H1 (cell line): ENCODE measurements around the gene LRRC39. TPM values are rescaled to one million over a fixed set of nuclear protein-coding genes. Genes with fewer than 3 reads are reported as not detected.

Source experiments
- EP300 ChIP-seq, 2 experiments: IDR thresholded peaks; 1 replicate in 1 of 2; 2 replicates in 1 of 2; pipeline ENCODE4 v1.6.1; 2011 to 2012; ENCODE audit warnings: low read depth in 2 of 2, low read length in 2 of 2, mild to moderate bottlenecking in 2 of 2, borderline replicate concordance in 1 of 2, inconsistent platforms in 1 of 2, moderate library complexity in 1 of 2
- FOSL1 ChIP-seq: IDR thresholded peaks from 2 replicates; pipeline ENCODE4 v1.6.1; 2011; ENCODE audit warnings: mild to moderate bottlenecking, low read depth, low read length, moderate library complexity; ENCODE audit not compliant: insufficient read depth
- GTF2F1 ChIP-seq: IDR thresholded peaks from 2 replicates; pipeline ENCODE4 v1.6.1; 2012; ENCODE audit warnings: low read depth, low read length, improper control_type of control experiment, borderline replicate concordance
- HDAC2 ChIP-seq, 2 experiments: fragments of 300-600 bp in 1 of 2; sonication (generic) in 1 of 2; IDR thresholded peaks; 2 replicates each; pipeline ENCODE4 v1.6.1; 2011 to 2012; ENCODE audit warnings: low read depth in 2 of 2, low read length in 2 of 2, mild to moderate bottlenecking in 2 of 2, moderate library complexity in 2 of 2, borderline replicate concordance in 1 of 2, inconsistent platforms in 1 of 2
- KDM1A ChIP-seq: fragments of 200-600, 300-600 bp; sonication (generic); IDR thresholded peaks from 2 replicates; pipeline ENCODE4 v1.7.1; 2016; ENCODE audit warnings: mild to moderate bottlenecking, low read length, borderline replicate concordance
- SAP30 ChIP-seq: fragments of 300-600 bp; sonication (generic); IDR thresholded peaks from 2 replicates; pipeline ENCODE4 v1.7.1; 2012; ENCODE audit warnings: low read length, moderate library complexity, mild to moderate bottlenecking, inconsistent platforms; ENCODE audit not compliant: insufficient read depth, insufficient replicate concordance
- TCF12 ChIP-seq: IDR thresholded peaks from 2 replicates; pipeline ENCODE4 v1.6.1; 2011; ENCODE audit warnings: low read depth, mild to moderate bottlenecking, low read length
- polyA plus RNA-seq, 7 experiments: library from polyadenylated mRNA; depleted of rRNA in 3 of 7; stranded (reverse) in 5 of 7; unstranded in 2 of 7; fragments of >200 nt in 5 of 7; fragments of 200-250 nt in 2 of 7; gene quantifications; 1 replicate in 5 of 7; 2 replicates in 1 of 7; 4 replicates in 1 of 7; pipeline versions ENCODE4 v1.2.1 to v1.2.3, GENCODE V29; 2011 to 2013; ENCODE audit warnings: missing spikeins in 2 of 7, mixed read lengths in 2 of 7
- total RNA-seq: library from RNA; stranded (reverse); fragmentation: NEBNext Ultra II Directional; extraction: Animal tissue kit (Norgen Biotek cat#: 25700); gene quantifications from 2 replicates; pipeline ENCODE4 v1.2.1, GENCODE V29; 2021
- TF ChIP-seq, protein P1 (sequence below): fragments of 300-600 bp; sonication (generic); IDR thresholded peaks from 2 replicates; pipeline ENCODE4 v1.7.1; 2012; ENCODE audit warnings: low read length, moderate library complexity, mild to moderate bottlenecking, inconsistent platforms; ENCODE audit not compliant: insufficient replicate concordance

The LRRC39 gene
- total and polyA plus RNA-seq, 2 of the 8 experiments (the other 6 are each of a cell fraction or from before 2014, with no cell fraction given) = 0.33 to 0.39 TPM

DNA sequence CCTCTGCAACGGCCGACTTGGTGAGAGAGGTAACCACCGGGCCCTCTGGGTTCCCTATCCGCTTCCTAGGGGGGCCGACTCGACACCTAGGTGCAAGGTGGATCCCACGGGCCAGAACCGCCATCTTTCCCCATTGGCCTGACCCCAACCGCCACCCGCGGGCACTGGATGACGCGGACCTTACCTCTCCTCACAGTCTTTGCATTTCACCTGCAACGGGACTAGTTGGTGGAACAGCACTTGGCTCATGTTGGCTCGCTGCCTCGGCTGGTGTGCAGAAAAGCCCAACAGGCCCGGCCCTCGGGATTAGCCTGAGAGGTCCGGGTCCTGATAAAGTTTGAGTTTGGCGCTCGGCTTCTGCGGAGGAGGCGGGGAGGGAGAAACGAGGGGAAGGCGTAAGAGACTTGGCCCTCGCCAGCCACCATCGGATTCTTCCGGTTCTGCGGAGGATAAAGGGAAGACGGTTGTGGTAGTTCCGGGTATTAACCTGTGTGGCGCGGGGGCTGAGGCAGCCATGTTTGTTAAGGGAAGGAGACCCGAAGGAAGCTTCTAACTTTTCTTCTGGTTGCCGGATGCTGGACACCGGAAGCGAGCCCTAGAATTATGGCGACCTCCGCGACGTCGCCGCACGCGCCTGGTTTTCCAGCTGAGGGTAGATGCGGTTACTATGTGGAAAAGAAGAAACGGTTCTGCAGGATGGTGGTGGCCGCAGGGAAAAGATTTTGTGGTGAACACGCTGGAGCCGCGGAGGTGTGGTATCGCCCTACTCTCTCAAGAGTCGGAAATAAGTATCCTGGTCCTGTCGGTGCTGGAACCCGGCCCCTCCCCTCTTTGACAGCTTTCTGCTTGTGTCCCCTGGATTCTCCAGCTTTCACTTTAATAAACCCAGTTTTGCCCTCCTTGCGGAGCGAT lies 45.2 kb downstream of the LRRC39 start, which contains the start of the genes SASS6 and TRMT13 (continued):
- TF ChIP-seq, protein P1, sequence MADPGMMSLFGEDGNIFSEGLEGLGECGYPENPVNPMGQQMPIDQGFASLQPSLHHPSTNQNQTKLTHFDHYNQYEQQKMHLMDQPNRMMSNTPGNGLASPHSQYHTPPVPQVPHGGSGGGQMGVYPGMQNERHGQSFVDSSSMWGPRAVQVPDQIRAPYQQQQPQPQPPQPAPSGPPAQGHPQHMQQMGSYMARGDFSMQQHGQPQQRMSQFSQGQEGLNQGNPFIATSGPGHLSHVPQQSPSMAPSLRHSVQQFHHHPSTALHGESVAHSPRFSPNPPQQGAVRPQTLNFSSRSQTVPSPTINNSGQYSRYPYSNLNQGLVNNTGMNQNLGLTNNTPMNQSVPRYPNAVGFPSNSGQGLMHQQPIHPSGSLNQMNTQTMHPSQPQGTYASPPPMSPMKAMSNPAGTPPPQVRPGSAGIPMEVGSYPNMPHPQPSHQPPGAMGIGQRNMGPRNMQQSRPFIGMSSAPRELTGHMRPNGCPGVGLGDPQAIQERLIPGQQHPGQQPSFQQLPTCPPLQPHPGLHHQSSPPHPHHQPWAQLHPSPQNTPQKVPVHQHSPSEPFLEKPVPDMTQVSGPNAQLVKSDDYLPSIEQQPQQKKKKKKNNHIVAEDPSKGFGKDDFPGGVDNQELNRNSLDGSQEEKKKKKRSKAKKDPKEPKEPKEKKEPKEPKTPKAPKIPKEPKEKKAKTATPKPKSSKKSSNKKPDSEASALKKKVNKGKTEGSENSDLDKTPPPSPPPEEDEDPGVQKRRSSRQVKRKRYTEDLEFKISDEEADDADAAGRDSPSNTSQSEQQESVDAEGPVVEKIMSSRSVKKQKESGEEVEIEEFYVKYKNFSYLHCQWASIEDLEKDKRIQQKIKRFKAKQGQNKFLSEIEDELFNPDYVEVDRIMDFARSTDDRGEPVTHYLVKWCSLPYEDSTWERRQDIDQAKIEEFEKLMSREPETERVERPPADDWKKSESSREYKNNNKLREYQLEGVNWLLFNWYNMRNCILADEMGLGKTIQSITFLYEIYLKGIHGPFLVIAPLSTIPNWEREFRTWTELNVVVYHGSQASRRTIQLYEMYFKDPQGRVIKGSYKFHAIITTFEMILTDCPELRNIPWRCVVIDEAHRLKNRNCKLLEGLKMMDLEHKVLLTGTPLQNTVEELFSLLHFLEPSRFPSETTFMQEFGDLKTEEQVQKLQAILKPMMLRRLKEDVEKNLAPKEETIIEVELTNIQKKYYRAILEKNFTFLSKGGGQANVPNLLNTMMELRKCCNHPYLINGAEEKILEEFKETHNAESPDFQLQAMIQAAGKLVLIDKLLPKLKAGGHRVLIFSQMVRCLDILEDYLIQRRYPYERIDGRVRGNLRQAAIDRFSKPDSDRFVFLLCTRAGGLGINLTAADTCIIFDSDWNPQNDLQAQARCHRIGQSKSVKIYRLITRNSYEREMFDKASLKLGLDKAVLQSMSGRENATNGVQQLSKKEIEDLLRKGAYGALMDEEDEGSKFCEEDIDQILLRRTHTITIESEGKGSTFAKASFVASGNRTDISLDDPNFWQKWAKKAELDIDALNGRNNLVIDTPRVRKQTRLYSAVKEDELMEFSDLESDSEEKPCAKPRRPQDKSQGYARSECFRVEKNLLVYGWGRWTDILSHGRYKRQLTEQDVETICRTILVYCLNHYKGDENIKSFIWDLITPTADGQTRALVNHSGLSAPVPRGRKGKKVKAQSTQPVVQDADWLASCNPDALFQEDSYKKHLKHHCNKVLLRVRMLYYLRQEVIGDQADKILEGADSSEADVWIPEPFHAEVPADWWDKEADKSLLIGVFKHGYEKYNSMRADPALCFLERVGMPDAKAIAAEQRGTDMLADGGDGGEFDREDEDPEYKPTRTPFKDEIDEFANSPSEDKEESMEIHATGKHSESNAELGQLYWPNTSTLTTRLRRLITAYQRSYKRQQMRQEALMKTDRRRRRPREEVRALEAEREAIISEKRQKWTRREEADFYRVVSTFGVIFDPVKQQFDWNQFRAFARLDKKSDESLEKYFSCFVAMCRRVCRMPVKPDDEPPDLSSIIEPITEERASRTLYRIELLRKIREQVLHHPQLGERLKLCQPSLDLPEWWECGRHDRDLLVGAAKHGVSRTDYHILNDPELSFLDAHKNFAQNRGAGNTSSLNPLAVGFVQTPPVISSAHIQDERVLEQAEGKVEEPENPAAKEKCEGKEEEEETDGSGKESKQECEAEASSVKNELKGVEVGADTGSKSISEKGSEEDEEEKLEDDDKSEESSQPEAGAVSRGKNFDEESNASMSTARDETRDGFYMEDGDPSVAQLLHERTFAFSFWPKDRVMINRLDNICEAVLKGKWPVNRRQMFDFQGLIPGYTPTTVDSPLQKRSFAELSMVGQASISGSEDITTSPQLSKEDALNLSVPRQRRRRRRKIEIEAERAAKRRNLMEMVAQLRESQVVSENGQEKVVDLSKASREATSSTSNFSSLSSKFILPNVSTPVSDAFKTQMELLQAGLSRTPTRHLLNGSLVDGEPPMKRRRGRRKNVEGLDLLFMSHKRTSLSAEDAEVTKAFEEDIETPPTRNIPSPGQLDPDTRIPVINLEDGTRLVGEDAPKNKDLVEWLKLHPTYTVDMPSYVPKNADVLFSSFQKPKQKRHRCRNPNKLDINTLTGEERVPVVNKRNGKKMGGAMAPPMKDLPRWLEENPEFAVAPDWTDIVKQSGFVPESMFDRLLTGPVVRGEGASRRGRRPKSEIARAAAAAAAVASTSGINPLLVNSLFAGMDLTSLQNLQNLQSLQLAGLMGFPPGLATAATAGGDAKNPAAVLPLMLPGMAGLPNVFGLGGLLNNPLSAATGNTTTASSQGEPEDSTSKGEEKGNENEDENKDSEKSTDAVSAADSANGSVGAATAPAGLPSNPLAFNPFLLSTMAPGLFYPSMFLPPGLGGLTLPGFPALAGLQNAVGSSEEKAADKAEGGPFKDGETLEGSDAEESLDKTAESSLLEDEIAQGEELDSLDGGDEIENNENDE = no peak
- peak; percentile 99 for TF ChIP-seq SAP30
- no peak for TF ChIP-seq TCF12
- peak in 1 of 2 experiments; percentile 58; a peak in 1 of 3 replicates for TF ChIP-seq EP300 (IDR thresholded peaks at IDR 0.05; ENCODE audit: borderline replicate concordance in 1 of 2, low read depth in 2 of 2, low read length in 2 of 2)
- TF ChIP-seq KDM1A = no peak
- TF ChIP-seq GTF2F1 = no peak
- TF ChIP-seq FOSL1 = no peak
- TF ChIP-seq HDAC2 (IDR thresholded peaks at IDR 0.05; ENCODE audit: borderline replicate concordance in 1 of 2, low read depth in 2 of 2, low read length in 2 of 2) = peak; percentile 86 to 96; a peak in 3 of 4 replicates
